HUES6 (cell line): ENCODE data around the gene PRKD2.
A peak's percentile ranks its signal among the peaks of the same experiment; 100 is the strongest.
"Not testable (repeated sequence)": the region's sequence is repeated elsewhere in the genome, so short reads cannot be mapped to it uniquely, and the experiment has no call there.

Experiments used
- H3K27ac ChIP-seq: 2 replicates; pipeline ENCODE4 v1.7.0; 2013; ENCODE audit warnings: low read depth, mild to moderate bottlenecking, low read length, inconsistent platforms
- H3K27me3 ChIP-seq: 2 replicates; pipeline ENCODE4 v1.6.1; 2013; ENCODE audit warnings: low read length; ENCODE audit not compliant: control insufficient read depth, insufficient read depth
- H3K36me3 ChIP-seq: 2 replicates; pipeline ENCODE4 v1.6.1; 2013; ENCODE audit warnings: low read length; ENCODE audit not compliant: control insufficient read depth, insufficient read depth
- H3K4me1 ChIP-seq: 2 replicates; pipeline ENCODE4 v1.6.1; 2013; ENCODE audit warnings: low read length; ENCODE audit not compliant: control insufficient read depth, insufficient read depth
- H3K4me3 ChIP-seq: 2 replicates; pipeline ENCODE4 v1.5.1; 2013; ENCODE audit warnings: low read depth, low read length
- H3K9ac ChIP-seq: one replicate; pipeline ENCODE4 v1.6.1; 2013; ENCODE audit warnings: mild to moderate bottlenecking, low read length
- H3K9me3 ChIP-seq: 2 replicates; pipeline ENCODE4 v1.6.1; 2013; ENCODE audit warnings: low read depth, low read length; ENCODE audit not compliant: control insufficient read depth, insufficient read depth

The PRKD2 gene

GRCh38 chr19:46717034-46717715 lies at the start of gene PRKD2:
Gene PRKD2, minus strand, starts transcription at chr19:46717114. Its CDS starts 744 bp downstream, at chr19:46716370.
- no peaks in the 10 kb centered on the region for H3K9me3 ChIP-seq
- peak within 1 kb of the TSS; percentile 85 for H3K4me3 ChIP-seq
- H3K9ac ChIP-seq, result peak within 1 kb of the TSS; percentile 80
- peaks cover 35% of the 10 kb centered on the region for H3K36me3 ChIP-seq
- H3K27ac ChIP-seq, result peak within 1 kb of the TSS; percentile 49; the same call in 1 of the 2 replicates
- H3K4me1 ChIP-seq, result peaks cover 20% of the 10 kb centered on the region
- H3K27me3 ChIP-seq, result no peaks in the 10 kb centered on the region

- Histone ChIP-seq H3K36me3 (no peaks in the 10 kb centered on the region), H3K27ac (no peak overlapping the region), H3K4me1 (no peaks in the 10 kb centered on the region), H3K27me3 (no peaks in the 10 kb centered on the region), H3K9me3 (no peaks in the 10 kb centered on the region), H3K9ac (no peak overlapping the region), H3K4me3 (no peak overlapping the region)
Observed at GRCh38 chr19:46764817-46765291, 47.9 kb upstream of the PRKD2 start.

GRCh38 chr19:46762245-46762890 lies 45.5 kb upstream of the PRKD2 start:
- Histone ChIP-seq H3K4me3 (no peak overlapping the region), H3K4me1 (no peaks in the 10 kb centered on the region), H3K9ac (no peak overlapping the region), H3K27me3 (no peaks in the 10 kb centered on the region), H3K27ac (no peak overlapping the region), H3K36me3 (peaks cover 5% of the 10 kb centered on the region), H3K9me3 (no peaks in the 10 kb centered on the region)

GRCh38 chr19:46761418-46761831 lies 44.5 kb upstream of the PRKD2 start:
- Histone ChIP-seq H3K4me3 (no peak overlapping the region), H3K27me3 (no peaks in the 10 kb centered on the region), H3K9me3 (no peaks in the 10 kb centered on the region), H3K4me1 (no peaks in the 10 kb centered on the region), H3K36me3 (peaks cover 8% of the 10 kb centered on the region), H3K9ac (no peak overlapping the region), H3K27ac (no peak overlapping the region)

GRCh38 chr19:46760897-46761296 lies 44.0 kb upstream of the PRKD2 start:
- H3K4me1 ChIP-seq, H3K27me3 ChIP-seq, H3K4me3 ChIP-seq, H3K9me3 ChIP-seq, H3K27ac ChIP-seq, H3K9ac ChIP-seq: not testable (repeated sequence)
- peaks cover 11% of the 10 kb centered on the region for H3K36me3 ChIP-seq

GRCh38 chr19:46760363-46760762 lies 43.4 kb upstream of the PRKD2 start:
- no peak overlapping the region for H3K27ac ChIP-seq
- H3K9ac ChIP-seq, result no peak overlapping the region
- H3K36me3 ChIP-seq, result peaks cover 11% of the 10 kb centered on the region
- H3K4me1 ChIP-seq, result no peaks in the 10 kb centered on the region
- no peaks in the 10 kb centered on the region for H3K9me3 ChIP-seq
- H3K4me3 ChIP-seq, result no peak overlapping the region
- H3K27me3 ChIP-seq, result no peaks in the 10 kb centered on the region

GRCh38 chr19:46759817-46760333 lies 43.0 kb upstream of the PRKD2 start:
- Histone ChIP-seq H3K27ac (no peak overlapping the region), H3K9me3 (no peaks in the 10 kb centered on the region)

GRCh38 chr19:46759206-46759605 lies 42.3 kb upstream of the PRKD2 start:
- Histone ChIP-seq H3K36me3 (peaks cover 11% of the 10 kb centered on the region), H3K9me3 (no peaks in the 10 kb centered on the region), H3K27me3 (no peaks in the 10 kb centered on the region), H3K4me3 (no peak overlapping the region), H3K4me1 (no peaks in the 10 kb centered on the region), H3K27ac (no peak overlapping the region), H3K9ac (no peak overlapping the region)

More at GRCh38 chr19:46759817-46760333, 43.0 kb upstream of the PRKD2 start:
- Histone ChIP-seq H3K9ac (no peak overlapping the region), H3K4me3 (no peak overlapping the region), H3K27me3 (no peaks in the 10 kb centered on the region), H3K4me1 (no peaks in the 10 kb centered on the region), H3K36me3 (peaks cover 11% of the 10 kb centered on the region)

- Histone ChIP-seq H3K27ac (no peak overlapping the region), H3K27me3 (no peaks in the 10 kb centered on the region), H3K4me1 (no peaks in the 10 kb centered on the region), H3K4me3 (no peak overlapping the region), H3K9me3 (no peaks in the 10 kb centered on the region), H3K9ac (no peak overlapping the region), H3K36me3 (peaks cover 22% of the 10 kb centered on the region)
Observed at GRCh38 chr19:46756544-46756888, 39.6 kb upstream of the PRKD2 start.

GRCh38 chr19:46755853-46756543 lies 39.1 kb upstream of the PRKD2 start:
- Histone ChIP-seq H3K27me3 (no peaks in the 10 kb centered on the region), H3K4me3 (no peak overlapping the region), H3K9me3 (no peaks in the 10 kb centered on the region), H3K9ac (no peak overlapping the region), H3K36me3 (peaks cover 24% of the 10 kb centered on the region), H3K4me1 (no peaks in the 10 kb centered on the region), H3K27ac (no peak overlapping the region)
